Skeletal muscle cell (primary cell): ENCODE measurements around the gene PIGN.

Experiments
- DNase-seq: peaks from one replicate; pipeline ENCODE4 v3.0.0-alpha.2; 2010; ENCODE audit warnings: low read depth
- H3K4me3 ChIP-seq: 2 replicates; pipeline ENCODE4 v1.5.1; 2011; ENCODE audit warnings: low read depth, mild to moderate bottlenecking, control low read depth, low read length, moderate library complexity

PIGN gene

GRCh38 chr18:62186774-62187542, at the start of gene PIGN, which contains the start of gene RELCH:
TSS of gene PIGN (minus strand) at chr18:62187056. CDS start at chr18:62161353, 25,703 bp downstream.
TSS of gene RELCH (plus strand) at chr18:62187255. CDS start at chr18:62187506, 251 bp downstream.
- H3K4me3 ChIP-seq, result peak within 1 kb of the TSS; percentile 86
- DNase-seq, result peak; percentile 96

- H3K4me3 ChIP-seq, result no peak overlapping the region
- DNase-seq, result no peak
Measured at GRCh38 chr18:62236252-62236651, 49.4 kb upstream of the PIGN start.

- no peak overlapping the region for H3K4me3 ChIP-seq
- no peak for DNase-seq
Measured at GRCh38 chr18:62226047-62226446, 39.2 kb upstream of the PIGN start.

- no peak for DNase-seq
- H3K4me3 ChIP-seq, result no peak overlapping the region
Measured at GRCh38 chr18:62224229-62224628, 37.4 kb upstream of the PIGN start.

GRCh38 chr18:62214790-62215189, 27.9 kb upstream of the PIGN start:
- no peak overlapping the region for H3K4me3 ChIP-seq
- no peak for DNase-seq

GRCh38 chr18:62211325-62211828, 24.5 kb upstream of the PIGN start:
- no peak for DNase-seq

GRCh38 chr18:62210138-62210537, 23.3 kb upstream of the PIGN start:
- H3K4me3 ChIP-seq, result no peak overlapping the region
- no peak for DNase-seq

More at GRCh38 chr18:62211325-62211828, 24.5 kb upstream of the PIGN start:
- no peak overlapping the region for H3K4me3 ChIP-seq

- H3K4me3 ChIP-seq, result no peak overlapping the region
- no peak for DNase-seq
Measured at GRCh38 chr18:62209046-62209445, 22.2 kb upstream of the PIGN start.

GRCh38 chr18:62206593-62206992, 19.7 kb upstream of the PIGN start:
- H3K4me3 ChIP-seq, result no peak overlapping the region
- no peak for DNase-seq

- no peak for DNase-seq
- no peak overlapping the region for H3K4me3 ChIP-seq
Measured at GRCh38 chr18:62205824-62206223, 19.0 kb upstream of the PIGN start.

GRCh38 chr18:62201870-62202269, 15.0 kb upstream of the PIGN start:
- H3K4me3 ChIP-seq, result no peak overlapping the region
- DNase-seq, result no peak

- H3K4me3 ChIP-seq, result no peak overlapping the region
- DNase-seq, result no peak
Measured at GRCh38 chr18:62200121-62200914, 13.5 kb upstream of the PIGN start.

- H3K4me3 ChIP-seq, result no peak overlapping the region
- no peak for DNase-seq
Measured at GRCh38 chr18:62199629-62200028, 12.8 kb upstream of the PIGN start.

- DNase-seq, result no peak
- H3K4me3 ChIP-seq, result no peak overlapping the region
Measured at GRCh38 chr18:62198259-62198658, 11.4 kb upstream of the PIGN start.

- DNase-seq, result no peak
Measured at GRCh38 chr18:62196980-62197379, 10.1 kb upstream of the PIGN start.

GRCh38 chr18:62196079-62196478, 9.2 kb upstream of the PIGN start:
- H3K4me3 ChIP-seq, result no peak overlapping the region
- no peak for DNase-seq

More at GRCh38 chr18:62196980-62197379, 10.1 kb upstream of the PIGN start:
- H3K4me3 ChIP-seq, result no peak overlapping the region

- peak overlapping the region; percentile 86 for H3K4me3 ChIP-seq
- no peak for DNase-seq
Measured at GRCh38 chr18:62189208-62189607, 2.4 kb upstream of the PIGN start.

- DNase-seq, result no peak
- H3K4me3 ChIP-seq, result peak overlapping the region; percentile 86
Measured at GRCh38 chr18:62187543-62188510, 971 bp upstream of the PIGN start.

- peak overlapping the region; percentile 86 for H3K4me3 ChIP-seq
- no peak for DNase-seq
Measured at GRCh38 chr18:62186499-62186773, 420 bp downstream of the PIGN start.
